Esophagus squamous epithelium (tissue), 4 donors: ENCODE results near the gene COMMD1.

Experiments
- POLR2A ChIP-seq, 4 donors: fragments of 450-650 bp; IDR thresholded peaks; one replicate each; pipeline ENCODE4 v1.6.1; 2017; ENCODE audit warnings: antibody characterized with exemption in 4 of 4, mild to moderate bottlenecking in 4 of 4, moderate library complexity in 3 of 4
- TF ChIP-seq, protein P1 (sequence below), 6 experiments: fragments of 450-650 bp in 4 of 6; fragments of 200-600 bp in 2 of 6; sonication (generic) in 2 of 6; IDR thresholded peaks; one replicate each; pipeline ENCODE4 v1.5.1; 2016 to 2019; ENCODE audit warnings: antibody characterized with exemption in 6 of 6, mild to moderate bottlenecking in 4 of 6, moderate library complexity in 4 of 6

DNA sequence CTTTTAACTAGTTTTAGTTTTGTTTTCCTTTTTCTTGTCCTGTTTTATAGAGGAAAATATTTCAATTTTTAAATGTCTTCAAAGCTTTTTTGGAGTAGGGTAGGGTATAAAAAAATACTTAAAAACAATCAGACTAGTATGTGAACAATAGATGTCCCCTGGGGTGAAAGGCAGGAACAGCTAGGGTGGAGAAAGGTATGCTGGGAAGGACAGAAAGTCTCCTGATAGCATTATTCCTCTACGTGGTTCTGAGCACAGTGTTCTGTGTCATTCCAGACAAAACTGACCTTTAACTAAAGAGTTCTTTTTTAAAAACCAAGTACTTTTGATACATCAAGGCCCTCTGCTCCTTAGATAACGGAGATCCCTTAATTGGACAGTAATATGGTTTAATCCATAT is 258.4 kb downstream of the COMMD1 start:
- TF ChIP-seq, protein P1, sequence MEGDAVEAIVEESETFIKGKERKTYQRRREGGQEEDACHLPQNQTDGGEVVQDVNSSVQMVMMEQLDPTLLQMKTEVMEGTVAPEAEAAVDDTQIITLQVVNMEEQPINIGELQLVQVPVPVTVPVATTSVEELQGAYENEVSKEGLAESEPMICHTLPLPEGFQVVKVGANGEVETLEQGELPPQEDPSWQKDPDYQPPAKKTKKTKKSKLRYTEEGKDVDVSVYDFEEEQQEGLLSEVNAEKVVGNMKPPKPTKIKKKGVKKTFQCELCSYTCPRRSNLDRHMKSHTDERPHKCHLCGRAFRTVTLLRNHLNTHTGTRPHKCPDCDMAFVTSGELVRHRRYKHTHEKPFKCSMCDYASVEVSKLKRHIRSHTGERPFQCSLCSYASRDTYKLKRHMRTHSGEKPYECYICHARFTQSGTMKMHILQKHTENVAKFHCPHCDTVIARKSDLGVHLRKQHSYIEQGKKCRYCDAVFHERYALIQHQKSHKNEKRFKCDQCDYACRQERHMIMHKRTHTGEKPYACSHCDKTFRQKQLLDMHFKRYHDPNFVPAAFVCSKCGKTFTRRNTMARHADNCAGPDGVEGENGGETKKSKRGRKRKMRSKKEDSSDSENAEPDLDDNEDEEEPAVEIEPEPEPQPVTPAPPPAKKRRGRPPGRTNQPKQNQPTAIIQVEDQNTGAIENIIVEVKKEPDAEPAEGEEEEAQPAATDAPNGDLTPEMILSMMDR (IDR thresholded peaks at IDR 0.05) = no peak
- TF ChIP-seq POLR2A (IDR thresholded peaks at IDR 0.05) = no peak
